HUDEP-2 (cell line): ENCODE data around the gene TUBB.

Experiments
- DNase-seq, 76 experiments: peaks; one replicate each; lab custom pipeline; 2025; ENCODE audit not compliant: unreplicated experiment in 76 of 76; lab: John Stamatoyannopoulos, UW

The TUBB gene

DNA sequence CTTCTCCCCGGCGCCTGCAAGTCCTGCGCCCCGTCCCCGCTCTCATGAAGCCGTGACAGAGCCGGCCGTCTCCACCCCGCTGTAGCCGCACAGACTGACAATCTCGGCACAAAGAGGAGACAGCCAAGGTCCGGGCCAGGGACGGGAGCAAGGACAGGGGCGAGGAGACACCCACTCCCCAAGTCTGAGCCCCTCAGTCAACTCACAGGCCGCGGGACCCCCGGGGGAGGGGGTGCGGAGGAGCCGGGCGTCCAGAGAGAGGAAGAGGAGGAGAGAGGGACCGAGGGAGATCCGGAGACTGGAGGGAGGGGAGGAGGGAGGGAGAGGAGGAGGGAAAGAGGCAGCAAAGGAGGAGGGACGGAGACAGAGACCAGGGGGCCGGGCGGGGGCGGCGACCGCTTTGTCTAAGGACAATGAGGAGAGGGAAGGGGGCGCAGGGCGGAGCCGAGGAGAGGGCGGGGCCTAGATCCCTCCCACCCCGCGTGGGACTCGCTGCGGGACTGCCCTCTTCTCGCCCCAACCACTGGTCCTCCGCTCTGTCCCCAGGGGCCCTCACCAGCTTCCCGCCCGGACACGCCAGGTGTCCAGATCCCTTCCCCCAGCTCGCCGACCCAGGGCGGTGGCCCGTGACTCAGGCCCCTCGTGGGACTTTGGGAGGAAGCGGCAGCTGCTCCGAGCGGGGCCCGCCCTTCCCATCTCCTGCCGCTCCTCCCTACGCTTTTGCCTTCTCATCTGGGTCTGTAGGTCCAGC, 33.1 kb upstream of the TUBB start:
- peak in 61 of 76 experiments; percentile 14 to 82 (median 59) for DNase-seq

DNA sequence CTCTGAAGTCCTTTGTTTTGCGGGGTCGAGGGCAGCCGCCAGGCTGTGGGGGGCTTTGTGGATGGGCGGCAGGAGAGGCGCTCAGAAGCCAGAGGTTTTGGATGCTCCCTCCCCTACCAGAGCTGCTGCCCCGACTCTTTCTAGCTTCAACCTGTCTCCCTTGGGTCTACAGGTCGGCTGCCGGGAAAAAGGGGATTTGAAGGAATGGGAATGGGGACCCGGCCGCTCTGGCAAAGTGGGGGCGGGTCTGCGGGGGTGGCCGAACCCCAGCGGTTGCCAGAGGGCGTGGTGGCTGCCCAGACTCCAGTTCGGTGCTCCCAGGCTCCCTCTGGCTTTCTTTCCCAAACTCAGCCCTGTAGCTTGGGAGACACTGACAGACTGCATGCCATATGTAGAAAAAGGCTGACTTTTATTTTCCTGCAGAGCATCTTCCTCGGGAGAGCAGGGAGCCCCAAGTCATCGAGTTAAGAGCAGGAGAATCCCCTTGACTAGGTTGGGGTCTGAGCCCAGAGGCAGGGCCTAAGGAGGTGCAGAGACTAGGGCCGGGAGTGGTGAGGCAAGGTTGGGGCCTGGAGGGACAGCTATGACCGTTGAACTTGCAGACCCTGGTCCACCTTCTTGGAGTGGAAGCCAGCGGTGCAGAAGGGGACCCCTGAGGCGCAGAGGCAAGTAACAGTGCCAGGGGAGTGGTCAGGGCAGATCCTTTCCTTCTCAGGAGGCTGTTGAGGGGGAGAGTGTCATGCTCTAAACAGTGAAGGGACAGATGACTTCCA, 32.3 kb upstream of the TUBB start:
- no peak for DNase-seq

DNA sequence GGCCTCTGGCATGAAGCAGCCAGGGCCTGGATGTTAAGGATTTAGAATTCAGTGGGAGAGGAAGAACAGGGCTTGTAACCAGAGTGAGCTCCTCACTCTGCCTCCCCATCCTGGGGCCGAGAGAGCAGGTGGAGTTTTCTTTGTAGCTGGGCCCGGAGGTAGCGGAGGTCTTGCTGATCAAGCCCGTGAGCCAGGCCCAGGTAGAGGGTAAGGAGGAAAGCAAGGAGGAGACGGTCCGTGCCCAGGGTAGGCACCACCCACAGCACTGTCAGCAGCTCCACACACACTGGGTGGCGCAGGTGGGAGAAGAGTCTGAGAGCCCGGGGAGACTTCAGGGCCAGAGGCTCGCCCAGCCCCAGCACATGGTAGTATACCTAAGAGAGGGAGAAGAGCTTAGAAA, 31.6 kb upstream of the TUBB start:
- DNase-seq: no peak

DNA sequence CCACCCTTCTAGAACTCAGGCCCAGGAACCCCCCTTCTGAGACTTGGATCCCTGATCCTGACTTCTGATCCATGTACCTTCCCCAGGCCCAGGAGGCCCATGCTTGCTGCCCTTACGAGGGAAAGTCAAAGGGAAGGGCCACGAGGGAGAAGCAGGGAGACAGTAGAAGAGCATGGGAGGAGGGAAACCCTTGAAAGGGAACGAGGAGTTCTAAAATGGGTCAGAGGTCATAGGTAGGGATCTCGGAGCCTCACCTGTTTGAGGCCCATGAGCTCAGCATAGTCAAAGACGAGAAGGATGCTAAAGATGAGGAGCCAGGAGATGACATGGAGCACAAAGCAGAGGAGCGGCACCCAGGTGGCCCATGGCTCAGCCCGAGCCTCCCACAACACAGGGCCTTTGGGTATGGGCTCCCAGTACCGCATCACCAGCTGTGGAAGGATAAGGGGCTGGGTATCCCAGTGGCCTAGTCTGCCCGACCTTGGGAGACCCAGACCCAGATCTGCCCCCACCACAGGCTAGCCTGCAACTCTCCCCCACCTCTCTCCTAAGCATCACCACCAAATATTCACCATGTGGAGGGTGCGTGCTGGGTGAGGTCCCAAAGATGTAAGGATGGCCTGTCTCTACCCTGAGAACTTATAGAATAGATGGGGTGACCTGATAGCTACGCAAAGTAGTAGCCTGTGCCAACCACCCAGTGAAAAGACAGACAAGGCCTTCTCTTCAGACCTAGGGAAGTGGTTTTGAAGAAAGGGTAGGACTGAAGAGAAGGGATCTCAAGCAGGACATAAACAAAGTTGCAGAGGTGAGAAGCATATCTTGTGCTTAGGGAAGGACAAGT, 30.9 kb upstream of the TUBB start:
- DNase-seq: no peak

DNA sequence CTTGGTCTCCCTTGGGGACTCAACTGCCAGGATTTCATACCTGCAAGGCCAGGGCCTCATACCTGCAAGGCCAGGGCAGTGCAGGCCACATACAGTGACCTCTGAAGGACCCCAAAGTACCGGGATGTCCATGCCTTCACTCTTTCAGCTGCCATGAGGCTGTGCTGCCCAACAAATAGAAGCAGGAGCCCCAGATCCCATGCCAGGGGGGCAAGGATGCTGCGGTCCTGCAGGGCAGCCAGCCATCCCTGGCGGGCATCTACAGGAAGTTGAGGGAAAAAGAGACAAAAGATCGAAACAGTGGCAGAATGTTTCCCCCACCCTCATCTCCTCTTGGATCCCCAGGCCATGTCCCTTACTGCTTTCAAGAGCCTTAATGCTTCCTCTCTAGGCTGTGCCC, 30.2 kb upstream of the TUBB start:
- no peak for DNase-seq

DNA sequence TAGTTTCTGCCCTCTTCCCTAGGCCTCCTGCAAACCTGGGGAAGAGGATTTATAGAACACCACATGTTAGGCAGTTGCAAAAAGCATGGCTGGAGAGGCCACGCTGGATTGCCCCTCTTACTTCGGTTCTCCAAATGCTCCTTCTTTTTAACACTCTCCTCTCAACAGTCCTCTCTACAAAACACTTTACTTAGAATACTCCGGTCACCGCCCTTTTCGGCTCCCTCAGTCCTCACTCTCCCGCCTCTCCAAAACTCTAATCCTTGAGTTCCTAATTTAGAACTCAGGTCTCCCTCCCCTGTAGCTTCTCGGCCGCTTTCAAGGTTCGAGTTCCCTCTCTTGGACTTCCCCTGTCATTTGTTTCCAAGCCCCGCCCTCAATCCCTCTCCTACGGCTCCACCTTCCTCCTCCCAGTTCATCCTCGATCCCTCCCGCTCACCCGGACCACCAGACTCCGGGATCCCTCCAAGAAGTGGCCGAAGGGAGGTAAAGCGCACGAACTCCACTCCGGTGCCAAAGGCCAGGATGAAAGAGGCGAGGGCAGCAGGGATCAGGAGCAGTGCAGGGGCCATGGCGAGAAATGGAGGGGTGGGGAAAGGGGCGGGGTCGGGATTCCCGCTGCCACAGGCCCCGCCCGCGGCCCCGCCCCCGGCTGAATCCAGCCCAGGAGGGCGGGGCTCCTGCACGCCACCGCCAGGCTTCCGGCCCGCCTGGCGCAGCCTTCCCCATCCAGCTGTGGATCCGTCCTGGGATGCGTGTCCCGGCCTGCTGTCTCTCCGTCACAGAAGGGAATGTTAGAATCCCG, 29.5 kb upstream of the TUBB start, which contains the start of gene NRM:
Gene NRM (minus strand): TSS at position 582 of the 805 bp plus-strand sequence. CDS start 10 bp downstream, at position 572.
- DNase-seq: peak in 70 of 76 experiments; percentile 25 to 97 (median 74)

DNA sequence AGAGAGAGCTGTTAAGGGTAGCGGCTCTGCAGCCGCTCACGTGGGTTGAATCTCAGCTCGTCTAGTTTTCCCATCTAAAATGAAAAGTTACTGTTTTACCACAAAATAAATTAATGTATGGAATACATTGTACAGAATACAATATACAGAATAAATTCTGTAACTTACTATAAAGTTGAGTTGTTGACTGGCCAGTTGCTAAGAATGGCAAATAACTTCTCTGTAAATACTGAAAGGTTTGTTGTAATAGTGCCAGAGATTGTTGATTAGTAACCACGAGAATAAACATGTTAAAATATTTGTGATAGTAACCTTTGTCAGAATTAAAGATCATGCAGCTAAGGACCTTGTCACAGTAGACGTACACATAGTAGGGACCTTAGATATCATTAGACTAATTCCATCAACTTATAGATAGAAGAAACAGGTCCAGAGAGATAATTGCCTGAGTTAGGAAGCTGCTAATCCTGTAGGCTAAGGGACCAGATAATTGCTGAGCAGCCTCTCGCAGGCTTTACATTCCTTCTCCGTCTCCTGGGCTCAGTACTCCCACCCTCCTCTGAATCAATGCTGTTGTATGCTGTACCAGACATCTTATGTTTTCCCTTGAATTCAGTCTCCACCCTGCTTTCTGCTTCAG, 28.8 kb upstream of the TUBB start:
- no peak for DNase-seq

DNA sequence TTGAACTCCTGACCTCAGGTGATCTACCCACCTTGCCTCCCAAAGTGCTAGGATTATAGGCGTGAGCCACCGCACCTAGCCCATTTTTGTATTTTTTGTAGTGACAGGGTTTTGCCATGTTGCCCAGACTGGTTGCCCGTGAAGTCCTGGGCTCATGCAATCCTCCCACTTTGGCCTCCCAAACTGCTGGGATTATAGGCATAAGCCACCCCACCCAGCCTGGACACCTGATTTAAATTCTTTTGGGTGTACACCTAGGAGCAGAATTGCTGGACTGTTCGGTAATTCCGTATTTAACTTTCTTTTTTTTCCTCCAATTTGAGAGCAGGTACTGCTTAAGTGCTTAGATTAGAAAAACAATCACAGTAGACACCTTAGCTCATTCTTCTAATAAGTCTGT, 23.7 kb upstream of the TUBB start:
- no peak for DNase-seq

DNA sequence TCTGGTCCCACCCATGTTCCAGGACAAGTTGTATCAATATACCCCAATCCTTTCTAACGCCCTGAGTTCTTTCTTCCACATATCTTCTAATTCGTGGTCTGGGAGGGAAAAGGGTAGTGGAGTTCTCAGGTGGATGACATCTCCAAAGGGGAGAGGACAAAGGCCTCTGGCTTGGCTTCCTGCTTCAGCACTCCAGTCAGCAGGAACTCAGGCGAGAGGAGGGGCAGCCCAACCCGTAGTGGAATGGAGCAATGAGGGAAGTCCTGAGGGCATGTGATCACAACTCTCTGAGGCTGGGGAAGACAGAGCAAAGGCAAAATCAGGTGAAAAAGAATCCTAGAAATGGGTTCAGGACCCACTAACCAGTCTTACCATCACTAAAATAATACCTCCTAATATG, 19.8 kb upstream of the TUBB start:
- DNase-seq: no peak

DNA sequence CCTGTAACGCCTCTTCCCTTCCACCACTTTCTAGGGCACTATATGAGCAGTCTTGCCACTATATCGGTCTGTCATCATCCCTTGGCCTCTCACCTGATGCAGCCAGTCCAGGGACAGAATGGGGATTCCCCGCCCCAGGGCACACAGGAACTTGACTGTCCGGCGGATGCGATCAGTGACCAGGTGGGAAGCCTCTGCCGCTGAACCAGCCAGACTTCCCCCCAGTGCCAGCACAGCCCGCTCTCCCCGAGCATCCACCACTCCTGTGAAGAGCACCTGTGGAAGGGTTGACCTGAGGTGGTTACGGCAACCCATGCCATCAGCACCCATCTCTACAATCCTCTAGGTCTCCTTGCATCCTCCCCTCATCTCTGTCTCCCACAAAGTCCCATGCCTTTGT, 17.1 kb upstream of the TUBB start:
- no peak for DNase-seq

DNA sequence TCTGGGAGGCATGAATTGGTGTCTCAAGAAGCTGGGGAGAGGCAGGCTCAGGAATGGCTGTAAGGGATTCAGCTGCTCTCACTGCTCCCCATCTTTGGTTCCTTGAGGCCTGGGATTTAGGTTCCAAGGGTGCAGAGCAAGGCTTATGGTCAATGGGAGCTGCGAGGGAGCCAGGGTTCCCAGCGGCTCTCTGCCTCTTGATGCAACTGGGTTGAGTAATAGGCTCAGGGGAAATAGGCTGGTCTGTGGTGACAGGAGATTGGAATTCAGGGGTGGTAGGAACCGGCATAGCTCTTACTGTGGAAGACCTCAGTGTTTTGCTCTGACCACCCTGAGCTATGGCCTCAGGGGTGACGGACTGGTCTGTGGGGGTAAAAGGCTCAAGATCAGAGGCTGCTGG, 16.3 kb upstream of the TUBB start:
- DNase-seq: no peak

DNA sequence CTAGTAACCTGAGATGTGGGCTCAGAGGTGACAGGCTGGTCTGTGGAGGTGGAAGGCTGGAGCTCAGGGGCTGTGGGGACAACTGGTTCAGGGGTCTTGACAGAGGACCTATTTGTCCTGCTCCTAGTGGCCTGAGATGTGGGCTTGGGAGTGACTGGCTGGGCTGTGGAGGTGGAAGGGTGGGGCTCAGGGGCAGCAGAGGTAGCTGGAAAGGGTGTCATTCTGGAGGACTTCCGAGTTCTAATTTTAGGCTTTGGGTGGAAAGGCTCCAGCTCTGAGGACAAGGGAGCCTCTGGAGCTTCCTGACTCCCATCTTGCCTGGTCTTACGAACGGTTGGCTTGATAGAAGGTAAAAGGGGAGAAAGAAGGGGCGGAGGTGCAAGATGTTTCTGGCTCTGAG, 14.5 kb upstream of the TUBB start:
- no peak for DNase-seq

DNA sequence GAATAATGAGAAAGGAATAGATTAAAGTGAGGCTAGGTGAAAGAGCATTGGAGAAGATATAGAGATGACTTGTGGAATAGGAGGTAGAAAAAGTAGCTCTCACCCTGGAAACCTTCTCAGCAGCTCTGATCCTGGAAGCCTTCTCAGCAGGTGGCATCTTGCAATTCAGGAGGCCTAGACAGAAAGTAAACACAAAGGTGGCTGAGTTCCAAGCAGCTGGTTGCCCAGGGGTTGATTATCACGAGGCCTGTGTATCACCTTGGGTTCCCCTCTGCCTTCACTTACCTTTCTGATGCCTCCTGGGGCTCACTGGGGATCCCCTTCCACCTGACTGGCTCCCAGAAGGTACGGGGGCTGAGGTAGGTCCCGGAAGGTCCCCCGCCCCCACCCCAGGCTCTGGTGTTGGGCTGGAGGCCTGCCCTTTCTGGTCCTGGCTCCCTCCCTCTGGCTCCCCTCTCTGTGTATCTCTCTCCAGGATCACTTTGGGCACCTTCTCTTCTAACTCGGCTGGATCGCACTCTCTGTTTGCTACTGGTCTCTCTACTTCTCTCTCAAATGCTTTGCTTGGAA, 12.8 kb upstream of the TUBB start:
- no peak for DNase-seq

DNA sequence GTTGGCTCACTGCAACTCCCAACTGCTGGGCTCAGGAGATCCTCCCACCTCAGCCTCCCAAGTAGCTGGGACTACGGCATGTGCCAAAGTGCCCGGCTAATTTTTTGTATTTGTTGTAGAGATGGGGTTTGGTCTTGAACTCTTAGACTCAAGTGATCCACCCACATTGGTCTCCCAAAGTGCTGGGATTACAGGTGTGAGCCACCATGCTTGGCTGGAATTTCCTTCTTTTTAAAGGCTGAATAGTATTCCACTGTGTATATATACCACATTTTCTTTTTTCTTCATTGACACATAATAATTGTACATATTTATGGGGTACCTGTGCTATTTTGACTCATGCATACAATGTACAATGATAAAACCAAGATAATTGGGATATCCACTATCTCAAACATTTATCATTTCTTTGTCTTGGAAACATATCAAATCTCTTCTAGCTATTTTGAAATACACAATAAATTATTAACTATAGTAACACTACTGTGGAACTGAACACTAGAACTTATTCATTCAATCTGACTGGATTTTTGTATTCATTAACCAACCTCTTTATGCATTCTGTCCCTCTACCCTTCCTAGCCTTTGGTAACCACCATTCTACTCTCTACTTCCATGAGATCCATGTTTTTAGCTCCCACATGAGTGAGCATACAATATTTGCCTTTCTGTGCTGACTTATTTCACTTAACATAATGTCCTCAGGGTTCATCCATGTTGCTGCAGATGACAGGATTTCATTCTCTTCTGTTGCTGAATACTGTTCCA, 10.9 kb upstream of the TUBB start:
- no peak for DNase-seq

DNA sequence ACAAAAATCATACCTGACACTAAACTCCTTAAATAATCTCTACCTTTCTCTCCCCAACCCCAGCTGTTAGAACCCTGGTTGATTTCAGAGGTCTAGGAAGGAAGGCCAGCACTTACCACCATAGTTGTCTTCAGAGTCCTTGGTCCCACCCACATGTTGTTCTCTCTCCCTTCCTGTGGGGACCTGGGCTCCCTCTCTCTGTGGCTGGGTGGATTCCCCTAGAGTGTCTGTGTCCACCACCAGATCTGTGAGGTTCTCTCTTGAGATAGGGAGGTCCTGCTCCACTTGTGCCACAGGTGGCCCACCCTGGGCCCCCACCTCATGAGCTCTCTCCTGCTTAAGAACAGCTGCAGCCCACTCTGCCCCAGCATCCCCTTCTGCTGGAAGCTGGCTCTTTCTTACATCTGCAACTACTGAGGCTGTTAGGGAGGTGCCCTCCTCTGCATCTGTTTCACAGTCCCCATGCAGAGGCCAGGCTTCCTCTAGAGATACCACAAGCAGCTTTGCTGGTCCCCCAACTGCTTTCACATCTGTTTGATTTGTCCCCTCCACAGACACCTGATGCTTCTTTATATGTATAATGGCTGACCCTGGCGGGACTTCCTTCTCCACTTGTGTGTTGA, 8.3 kb upstream of the TUBB start:
- DNase-seq: no peak

DNA sequence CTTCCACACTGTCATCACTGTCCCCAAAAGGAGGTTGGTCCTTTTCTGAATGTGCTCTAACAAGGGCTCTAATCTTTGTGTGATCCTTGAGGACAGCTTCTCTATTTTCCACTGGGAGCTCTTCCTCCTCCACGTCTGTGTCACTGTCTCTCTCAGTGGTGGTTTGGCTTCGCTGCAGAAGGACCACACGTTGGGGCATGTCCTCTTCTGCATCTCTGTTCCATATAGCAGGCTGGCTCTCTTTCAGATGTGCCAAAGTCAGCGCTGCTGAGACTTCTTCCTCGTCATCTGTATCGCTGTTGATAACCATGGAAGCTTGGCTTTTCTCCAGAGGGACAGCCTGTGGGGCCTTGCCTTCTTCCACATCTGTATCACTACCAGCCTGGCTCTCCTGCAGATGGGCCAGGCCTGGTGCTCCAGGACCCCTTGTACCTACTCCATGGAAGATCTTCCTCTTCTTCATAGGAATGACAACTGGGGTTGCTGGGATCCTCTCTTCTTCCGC, 7.7 kb upstream of the TUBB start:
- DNase-seq: peak in 56 of 76 experiments; percentile 18 to 88 (median 53)

DNA sequence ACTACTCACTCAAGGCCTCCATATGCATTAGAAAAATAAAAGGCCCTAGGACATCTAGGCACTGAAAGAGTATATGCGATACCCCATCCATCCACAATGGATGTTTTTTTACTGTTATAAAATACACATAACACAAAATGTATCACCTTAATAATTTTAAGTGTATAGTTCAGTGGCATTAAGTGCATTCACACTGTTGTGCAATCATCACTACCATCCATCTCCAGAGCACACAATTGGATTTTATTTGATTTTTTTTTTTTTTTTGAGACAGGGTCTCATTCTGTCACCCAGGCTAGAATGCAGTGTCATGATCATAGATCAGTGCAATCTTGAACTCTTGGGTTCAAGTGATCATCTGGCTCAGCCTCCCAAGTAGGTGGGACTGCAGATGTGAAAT, 5.9 kb upstream of the TUBB start:
- no peak for DNase-seq

DNA sequence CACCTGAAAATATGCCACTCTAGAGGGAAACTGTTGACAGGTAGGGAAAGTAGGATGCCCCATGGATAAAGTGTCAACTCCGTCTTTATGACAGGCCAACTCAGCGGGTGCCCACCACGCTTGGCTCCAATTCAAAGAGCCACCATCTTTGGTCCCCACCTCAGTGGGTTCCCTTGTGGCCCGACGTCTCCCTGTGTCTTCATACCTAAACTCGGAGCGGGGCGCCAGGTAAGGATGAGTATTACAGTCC, 3.3 kb upstream of the TUBB start:
- DNase-seq: no peak
